DMS79 treated with DMSO at 0.1 percent for 48 hours (cell line): ENCODE data around the gene C1QTNF8.

Source experiments
- DNase-seq: peaks from one replicate; lab custom pipeline; 2025; lab: John Stamatoyannopoulos, UW

C1QTNF8 gene

DNA sequence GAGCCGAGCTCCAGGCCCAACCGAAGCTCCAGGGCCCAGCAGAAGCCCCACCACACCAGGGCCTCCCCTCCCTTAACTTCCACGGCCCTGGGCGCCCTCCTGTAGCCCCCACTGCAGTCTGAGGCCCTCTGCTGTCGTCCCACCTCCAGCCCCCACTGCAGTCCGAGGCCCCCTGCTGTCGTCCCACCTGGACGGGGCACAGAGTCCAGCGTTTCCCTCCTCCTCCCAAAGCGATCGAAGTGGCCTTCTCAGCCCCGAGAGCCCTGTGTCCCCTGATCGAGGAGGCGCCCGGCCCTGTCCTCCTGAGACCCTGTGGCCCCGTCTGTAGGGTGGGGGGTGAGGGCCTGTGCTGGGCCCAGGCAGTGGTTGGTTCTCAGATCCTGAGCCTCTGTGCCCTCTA is 31.1 kb upstream of the C1QTNF8 start:
- no peak for DNase-seq

DNA sequence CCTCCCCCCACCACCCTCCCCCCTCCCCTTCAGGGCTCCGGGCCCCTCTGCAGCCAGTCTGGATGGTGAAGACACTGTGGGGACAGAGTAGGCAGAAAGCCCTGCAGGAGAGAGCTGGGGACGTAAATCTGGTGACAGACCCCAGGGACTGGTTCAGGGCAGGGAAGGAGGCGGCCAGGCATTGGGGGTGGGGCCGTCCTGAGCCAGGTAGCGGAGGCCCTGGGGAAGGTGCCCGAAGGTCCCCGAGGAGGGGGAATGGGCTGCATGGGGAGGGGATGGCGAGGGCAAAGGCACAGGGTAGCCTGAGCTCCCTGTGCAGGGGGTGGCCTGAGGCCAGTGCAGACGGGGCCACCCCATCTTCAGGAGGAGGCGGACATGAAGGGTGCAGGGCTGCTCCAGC is 30.5 kb upstream of the C1QTNF8 start:
- DNase-seq: no peak

DNA sequence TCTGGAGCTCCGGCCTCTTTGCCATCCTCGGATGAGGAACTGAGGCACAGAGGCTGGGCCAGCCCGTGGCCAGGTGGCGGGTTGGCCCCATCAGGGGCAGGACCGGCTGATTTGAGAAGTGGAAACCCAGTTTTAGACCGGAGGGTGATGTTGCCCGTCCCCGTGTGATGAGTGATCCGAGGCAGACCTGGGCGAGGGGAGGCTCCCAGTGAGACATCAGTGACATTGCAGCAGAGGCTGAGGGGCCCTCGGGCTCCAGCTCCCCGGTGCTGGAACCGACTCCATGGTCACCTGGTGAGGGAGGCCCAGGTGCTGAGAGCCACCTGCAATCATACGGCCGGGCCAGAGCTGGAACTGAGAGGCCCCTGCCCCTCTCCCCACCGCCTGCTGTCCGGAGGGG is 30.0 kb upstream of the C1QTNF8 start:
- no peak for DNase-seq

DNA sequence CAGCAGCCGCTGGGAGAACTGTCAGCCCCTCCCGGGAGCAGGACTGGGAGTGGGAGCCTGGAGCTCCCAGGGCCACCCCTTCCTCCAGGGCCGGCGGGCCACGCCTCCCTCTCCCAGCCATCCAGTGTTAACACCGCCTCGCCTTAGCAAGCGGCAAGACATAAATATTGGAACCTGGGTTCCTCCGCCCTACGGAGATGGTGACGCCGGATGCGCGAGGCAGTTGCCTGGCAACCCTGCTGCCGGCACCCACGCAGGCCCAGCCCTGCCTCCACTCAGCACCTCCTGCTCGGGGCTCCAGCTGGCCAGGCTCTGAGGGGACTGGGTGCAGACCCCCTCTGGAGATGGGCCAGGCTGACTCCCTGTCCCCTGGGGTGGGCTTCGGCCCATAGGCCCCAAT is 29.4 kb upstream of the C1QTNF8 start:
- DNase-seq: peak; percentile 10

DNA sequence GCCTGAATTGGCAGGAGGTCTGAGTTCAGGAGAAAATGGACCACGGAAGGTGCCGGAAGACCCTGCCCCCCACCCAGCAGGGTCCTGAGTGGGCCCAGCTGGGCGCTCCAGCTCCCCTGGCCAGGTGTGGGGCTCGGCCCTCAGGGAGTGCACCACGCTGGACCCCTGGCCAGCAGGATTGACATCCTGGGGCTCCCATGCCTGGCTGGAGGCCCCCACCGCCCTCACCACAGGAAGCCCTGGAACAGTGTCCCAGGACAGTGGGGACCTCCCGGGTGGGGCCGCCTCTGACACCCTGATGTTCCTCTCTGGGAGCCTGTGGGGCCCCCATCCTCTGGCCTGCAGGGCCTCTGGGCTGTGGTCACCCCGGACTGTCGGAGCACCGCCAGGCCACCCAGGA is 28.8 kb upstream of the C1QTNF8 start:
- no peak for DNase-seq

DNA sequence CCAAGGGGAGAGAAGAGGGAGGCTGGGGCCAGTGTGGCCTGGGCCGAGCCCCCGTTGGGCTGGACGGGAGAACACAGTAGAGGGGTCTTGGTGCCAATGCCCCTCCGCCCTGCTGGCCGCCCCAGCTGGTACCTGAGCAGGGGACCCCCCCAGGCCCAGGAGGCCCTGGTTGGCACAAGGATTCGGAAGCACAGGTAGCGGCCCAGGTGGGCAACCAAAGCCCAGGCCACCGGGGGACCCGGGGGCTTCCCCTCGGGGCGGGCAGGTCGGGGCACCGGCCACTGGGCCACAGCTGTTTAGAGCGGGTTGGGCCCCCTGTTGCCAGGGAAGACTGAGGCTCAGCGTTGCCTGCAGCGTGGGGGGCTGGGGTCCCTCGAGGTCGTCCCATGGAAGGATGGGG is 28.2 kb upstream of the C1QTNF8 start:
- no peak for DNase-seq

DNA sequence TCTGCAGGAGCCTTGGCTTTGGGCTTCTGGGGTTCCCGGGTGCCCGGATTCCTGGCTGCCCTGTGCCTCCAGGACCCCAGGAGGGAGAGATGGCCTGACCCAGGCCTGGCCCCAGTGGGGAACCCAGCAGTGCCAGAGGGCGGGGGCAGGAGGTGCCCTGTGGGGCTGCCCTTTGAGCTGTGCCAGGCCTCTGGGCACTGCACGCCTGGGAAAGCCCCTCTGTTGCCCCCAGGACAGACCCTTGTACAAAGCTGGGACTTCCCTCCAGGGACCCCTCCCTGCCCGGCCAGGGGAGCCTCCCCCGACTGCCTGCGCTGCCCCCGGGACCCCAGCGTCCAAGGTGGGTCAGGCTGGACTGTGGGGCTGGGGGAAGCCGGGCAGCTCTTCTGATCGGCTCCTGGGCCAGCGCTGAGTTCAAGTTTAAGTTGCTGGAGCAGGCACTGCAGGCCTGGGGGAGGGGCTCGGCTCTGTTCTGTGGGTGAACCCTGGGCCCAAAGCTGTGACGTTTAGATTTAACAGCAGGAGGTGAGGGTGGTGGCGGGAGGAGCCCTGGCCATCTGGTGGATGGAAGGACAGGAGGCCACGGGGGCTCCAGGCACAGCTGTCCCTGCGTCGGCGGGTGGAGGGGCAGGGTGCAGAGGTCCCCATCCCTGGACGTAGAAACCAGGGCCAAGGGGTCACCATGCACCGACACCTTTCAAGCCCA is 27.6 kb upstream of the C1QTNF8 start:
- DNase-seq: no peak

DNA sequence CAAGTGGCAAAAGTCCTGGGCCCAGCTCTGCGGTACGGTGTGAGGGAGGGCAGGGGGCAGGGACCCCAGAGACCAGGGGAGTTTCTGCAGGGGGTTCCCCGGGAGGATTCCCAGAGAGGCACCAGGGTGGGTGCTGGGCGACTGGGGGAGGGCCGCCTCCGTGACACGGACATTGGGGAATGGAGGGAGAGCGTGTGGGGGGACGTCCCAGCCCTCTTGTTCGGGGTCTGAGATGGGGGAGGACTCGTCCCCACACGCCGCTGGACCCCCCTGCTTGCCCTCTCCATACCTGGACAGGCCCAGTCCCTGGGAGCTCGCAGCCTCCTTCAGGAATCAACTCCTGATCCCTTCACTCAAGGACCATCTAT is 26.3 kb upstream of the C1QTNF8 start:
- DNase-seq: no peak

DNA sequence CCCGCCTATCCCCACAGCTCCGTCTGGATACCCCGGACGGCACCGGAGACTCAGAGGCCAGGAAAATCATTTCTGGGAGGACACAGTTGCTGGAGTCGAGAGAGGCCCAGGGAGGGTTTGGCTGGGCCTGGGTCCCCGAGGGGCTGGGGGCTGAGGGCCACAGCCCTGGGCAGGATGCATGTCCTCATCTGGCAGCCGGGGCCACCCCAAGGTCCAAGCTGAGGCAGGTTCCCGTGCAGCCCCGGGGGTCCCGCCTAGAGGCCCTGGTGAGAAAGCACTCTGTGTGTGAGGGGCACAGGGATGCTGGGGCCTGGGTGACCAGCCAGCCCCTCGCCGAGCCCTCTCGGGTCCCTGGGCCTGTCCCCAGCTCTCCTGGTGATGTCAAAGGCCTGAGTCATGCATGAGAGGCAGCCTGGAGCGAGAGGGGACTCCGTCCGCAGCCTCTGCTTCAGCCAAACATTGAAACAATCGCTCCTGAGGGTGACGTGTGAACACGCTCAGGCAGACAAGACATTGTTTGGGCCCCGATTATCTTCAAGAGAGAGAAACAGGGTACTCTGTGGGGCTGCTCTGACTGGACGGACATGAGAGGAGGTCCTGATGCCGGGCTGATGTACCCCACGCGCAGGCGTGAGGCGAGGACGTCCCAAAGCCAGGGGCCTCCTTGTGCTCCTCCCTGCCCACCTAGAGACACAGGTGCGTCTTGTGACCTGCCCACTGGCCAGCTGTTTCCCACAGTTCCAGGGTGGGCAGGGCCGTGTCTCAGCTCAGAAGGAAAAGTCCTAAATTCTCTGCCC is 25.8 kb upstream of the C1QTNF8 start:
- no peak for DNase-seq

DNA sequence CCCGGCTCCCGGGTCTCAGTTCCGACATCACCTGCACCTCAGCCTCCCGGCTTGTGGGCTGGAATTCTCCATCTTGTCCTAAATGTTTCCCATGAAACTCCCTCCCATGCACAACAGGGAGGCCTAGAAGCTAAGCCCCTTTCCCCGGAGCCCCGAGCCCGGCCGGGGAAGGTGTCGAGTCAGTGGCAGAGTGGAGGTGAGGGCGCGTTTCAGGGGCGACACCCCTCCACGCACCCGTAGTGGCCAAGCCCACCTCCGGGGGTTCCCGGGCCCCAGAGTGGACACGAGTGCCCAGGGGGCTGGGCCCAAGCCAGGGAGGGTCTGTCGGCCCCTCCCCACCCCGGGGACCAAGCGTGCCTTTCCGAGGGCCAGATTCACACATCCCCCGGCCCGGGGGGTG is 25.0 kb upstream of the C1QTNF8 start:
- no peak for DNase-seq

DNA sequence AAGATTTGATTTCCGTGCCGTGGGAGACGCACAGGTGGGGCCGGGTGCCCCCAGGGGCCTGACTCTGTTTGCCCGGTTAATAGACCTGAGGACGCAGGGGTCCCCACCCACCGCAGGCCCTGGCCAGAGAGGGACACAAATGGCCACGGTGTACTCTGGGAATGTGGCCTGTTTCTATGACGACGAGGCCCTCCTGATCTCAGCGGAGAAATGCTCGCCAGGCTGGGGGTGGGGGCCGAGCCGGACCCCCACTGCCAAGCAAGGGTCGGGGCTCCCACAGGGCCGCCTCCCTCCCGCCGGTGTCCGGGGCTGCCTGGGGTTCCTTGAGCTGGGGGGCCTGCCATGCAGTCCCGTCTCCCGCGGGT is 24.5 kb upstream of the C1QTNF8 start:
- DNase-seq: no peak

DNA sequence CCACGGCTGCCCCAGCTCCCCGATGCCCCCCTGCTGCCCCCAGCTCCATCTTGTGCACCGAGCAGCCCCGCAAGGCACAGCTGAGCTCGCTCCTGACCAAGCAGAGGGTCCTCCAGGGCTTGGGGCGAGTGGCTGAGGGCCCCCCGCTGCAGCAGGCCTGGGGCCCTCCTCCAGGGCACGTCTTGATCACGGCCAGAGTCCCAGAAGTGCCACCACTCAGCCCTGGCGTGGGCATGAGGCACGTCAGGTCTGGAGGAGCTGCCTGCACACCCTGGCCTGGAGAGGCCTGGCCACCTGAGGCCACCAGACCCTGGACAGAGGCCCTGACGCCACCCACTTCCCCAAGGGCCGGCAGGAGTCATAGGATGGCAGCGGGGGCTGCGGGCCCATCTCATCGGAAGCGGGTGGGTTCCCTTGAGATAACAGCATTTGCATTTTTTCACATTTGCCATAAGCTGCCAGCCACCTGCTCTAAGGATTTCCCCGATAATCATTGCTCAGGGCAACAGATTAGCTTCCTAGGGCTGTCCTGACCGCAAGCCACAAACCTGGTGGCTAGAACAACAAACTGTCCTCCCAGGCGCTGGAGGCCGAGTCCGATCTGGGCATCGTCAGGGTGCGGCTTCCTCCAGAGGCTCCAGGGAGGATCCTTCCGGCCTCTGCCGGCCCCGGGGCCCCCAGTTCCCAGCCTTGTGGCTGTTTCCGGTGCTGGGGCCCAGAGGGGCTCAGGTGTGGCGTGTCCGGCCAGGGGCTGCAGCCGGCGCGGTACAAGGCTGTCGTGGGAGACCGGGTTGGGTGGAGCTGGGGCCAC is 23.9 kb upstream of the C1QTNF8 start:
- DNase-seq: no peak

DNA sequence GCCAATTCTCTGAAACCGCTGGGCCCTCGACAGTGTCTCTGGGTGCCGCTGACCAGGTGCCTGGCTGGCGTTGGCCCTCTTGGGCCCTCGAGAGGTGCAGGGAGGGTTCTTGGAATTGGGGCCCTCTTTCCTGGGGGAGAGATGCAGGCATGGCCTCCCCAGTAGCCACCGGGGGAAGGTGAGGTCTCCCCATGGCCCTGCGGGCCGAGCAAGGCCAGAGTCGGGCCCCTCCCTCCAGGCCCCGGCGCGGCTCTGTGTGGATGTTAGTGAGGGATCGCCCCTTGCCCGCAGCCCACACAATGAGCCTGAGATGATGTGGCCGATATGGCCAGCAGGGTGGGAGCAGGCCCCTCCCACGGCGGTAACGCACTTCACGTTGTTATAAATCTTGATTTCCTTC is 23.1 kb upstream of the C1QTNF8 start:
- DNase-seq: no peak

DNA sequence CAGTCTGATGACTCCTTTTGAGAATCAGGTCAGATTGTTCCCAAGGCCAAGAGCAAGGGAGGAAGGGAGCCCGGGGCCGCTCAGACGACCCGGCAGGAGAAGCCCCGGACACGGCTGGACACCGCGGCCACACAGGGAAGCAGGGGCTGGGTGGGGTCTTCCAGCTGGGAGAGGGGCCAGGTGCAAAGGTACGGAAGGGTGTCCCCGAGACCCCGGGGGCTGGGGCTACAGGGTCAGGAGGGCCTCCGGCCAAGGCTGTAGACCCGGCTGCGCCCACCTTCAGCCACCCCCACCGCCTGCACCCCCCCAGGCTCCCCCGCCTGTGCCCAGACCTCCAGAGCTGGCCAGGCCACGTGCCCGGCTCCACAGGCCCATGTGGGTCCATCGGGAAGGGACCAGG is 21.9 kb upstream of the C1QTNF8 start:
- no peak for DNase-seq

DNA sequence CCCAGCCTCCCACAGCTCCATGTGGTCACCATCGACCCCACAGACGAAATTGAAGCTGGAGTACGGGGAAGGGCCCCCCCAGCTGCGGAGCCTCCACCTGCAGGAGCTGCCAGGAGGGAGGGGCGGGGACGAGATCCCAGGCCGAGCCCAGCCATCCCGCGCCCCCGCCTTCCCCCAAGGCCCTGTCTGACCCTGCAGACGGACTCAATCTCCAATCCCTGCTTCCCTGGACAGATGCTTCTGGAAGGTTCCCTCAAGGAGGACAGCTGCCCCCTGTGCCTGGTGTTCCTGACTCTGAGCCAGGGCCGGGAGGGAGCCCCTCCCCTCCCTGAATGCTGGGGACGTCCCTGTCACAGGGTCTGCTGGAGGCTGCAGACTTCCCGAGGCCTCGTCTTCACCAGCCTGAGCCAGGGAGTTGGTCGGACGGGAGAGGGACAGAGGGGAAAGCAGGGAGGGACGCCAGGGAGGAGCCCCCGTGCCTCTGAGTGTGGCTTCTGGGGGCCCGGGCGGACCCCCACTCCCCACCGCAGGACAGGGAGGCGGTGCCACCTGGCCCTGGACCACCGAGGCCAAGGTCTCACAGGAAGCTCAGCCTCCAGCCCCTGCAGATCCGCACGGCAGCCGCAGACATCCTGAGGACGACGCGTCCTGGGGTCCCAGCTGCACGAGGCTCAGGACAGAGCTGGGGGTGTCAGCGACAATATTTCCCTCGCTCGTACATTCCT is 21.3 kb upstream of the C1QTNF8 start:
- no peak for DNase-seq

DNA sequence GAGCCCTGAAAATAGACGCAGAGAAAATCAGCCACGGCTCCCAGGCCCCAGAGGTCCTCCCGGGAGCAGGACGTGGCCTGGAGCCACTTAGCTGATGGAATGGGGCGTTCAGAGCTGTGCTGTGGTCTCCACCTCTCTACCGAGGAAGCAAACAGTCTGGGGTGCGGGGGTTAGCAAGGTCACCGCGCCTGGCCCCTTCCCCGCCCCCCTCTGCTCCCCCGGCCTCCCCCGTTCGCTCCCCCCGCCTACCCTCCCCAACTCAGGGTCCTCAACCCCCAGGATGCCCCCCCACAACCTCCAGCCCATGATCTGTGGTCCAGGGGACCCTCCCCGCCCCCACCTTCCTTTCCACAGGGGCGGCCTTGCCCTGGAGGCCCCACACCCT is 20.6 kb upstream of the C1QTNF8 start:
- DNase-seq: no peak

DNA sequence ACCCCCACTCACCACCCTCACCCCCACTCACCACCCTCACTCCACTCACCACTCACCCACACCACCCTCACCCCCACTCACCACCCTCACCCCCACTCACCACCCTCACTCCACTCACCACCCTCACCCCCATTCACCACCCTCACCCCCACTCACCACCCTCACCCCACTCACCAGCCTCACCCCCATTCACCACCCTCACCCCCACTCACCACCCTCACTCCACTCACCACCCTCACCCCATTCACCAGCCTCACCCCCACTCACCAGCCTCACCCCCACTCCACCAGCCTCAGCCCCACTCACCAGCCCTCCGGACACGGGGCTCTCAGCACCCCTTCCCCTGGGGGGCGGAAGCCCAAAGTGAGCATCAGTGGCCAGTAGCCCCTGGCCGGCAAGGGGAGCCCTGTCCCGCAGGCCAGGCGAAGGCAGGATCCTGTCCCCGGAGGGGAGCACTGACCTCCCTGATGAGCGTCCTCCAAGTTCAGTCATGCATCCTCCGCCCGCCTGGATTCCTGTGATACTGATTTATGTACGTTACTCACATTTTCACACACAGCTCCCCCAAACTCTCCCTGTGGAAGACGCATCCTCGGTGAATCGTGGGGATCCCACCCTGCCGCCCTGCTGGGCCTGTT is 18.0 kb upstream of the C1QTNF8 start:
- DNase-seq: no peak

DNA sequence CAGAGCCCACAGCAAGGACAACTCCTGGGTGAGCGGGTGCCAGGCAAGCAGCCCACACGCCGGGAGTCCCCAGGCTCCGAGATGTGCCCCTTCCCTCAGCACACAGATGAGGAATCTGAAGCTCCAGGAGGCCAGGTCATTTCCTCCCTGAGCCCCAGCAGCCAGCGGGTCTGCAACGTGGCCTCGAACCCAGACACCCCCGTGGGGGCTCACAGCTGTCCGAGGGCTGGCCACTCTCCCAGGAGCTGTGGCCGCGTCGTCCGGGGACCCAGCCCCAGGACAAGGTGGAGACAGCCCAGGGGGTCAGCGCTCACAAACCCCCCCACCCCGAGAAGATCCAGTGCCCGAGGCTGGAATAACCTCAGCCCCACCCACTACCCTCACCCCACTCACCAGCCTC is 17.4 kb upstream of the C1QTNF8 start:
- DNase-seq: no peak

DNA sequence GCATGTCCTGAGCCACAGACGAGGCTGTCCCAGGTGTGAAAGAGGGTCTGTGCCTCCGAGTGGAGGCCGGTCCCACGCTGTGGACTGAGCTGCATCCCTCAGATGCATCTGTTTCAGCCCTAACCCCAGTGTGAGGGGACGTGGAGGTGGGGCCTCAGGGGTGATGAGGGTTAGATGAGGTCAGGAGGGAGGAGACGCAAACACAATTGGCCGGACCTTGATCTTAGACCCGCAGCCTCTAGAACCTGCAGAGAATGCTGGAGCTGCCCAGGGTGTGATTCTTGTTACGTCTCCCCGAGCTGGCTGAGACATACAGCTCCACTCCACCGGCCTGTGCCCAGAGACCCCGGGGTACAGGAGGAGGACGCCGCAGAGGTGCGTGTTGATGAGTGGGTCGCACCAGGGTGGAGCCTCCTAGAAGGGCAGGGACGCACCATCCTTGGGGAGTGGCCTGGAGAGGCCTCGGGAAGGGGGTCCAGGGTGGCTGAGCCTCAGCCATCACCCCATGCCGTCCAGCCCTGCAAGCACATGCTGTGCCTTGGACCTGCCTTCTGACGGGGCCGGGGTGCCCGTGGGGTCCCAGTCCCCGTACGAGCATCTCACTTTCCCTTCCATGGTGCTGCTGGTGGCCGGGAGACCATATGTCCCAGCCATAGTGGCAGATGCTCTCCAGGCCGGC is 16.6 kb upstream of the C1QTNF8 start:
- DNase-seq: no peak

DNA sequence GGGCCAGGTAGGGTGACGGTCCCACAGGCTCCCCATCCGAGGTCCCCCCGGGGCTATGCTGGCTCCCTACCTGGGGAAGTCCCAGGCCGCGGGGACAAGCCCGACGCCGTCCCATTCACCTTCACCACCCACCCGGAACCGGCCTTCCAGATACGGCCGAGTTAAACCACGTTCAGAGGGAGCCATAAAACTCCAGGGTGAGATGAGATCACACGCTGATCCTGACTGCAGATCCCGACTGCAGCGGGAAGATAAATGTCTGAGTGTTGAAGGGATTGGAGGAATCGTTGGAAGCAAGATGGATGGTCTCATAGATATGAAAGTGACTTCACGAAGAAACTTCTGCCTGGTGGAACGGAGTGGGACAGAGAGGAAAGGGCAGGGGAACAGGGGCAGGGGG is 13.6 kb upstream of the C1QTNF8 start:
- DNase-seq: no peak
